Measurements from ENCODE around the gene PHACTR1.

GRCh38 chr6:13139119-13139518, 422.6 kb downstream of the PHACTR1 start:
- TF ChIP-seq CTCF (IDR thresholded peaks at IDR 0.05) (no peak), POLR2AphosphoS5 (IDR thresholded peaks at IDR 0.05) (no peak), POLR2A (IDR thresholded peaks at IDR 0.05) (no peak)

All from prostate gland (tissue), 2 donors.